Caco-2 (cell line): ENCODE measurements around the gene PTPRG. TPM values are rescaled to one million over a fixed set of nuclear protein-coding genes. Genes with fewer than 3 reads are reported as not detected.

Experiments
- BruUV-seq: library from RNA; stranded (reverse); fragments of 400-500 nt; replicated peaks from 2 replicates; lab custom pipeline; 2021; lab: Mats Ljungman, UMichigan
- CTCF ChIA-PET: fragments of 300-600 bp; sonication (Branson Sonifier 250); formaldehyde crosslinking; loops from one replicate; lab custom pipeline; 2022; ENCODE audit warnings: antibody characterized with exemption; lab: Charles Lee
- POLR2A ChIA-PET: fragments of 300-600 bp; sonication (Branson Sonifier 250); formaldehyde crosslinking; loops from one replicate; lab custom pipeline; 2022; ENCODE audit warnings: antibody characterized with exemption; lab: Charles Lee
- DNase-seq, 2 experiments: peaks; one replicate each; pipeline versions ENCODE4 v3.0.0 to v3.0.0-alpha.2; 2020 to 2022
- H3K27me3 ChIP-seq: replicated peaks from 2 replicates; pipeline ENCODE4 v1.6.0; 2011; ENCODE audit warnings: low read length; ENCODE audit not compliant: control insufficient read depth, insufficient read depth
- H3K36me3 ChIP-seq: 2 replicates; pipeline ENCODE4 v1.5.1; 2011; ENCODE audit warnings: low read length; ENCODE audit not compliant: control insufficient read depth, insufficient read depth
- H3K4me1 ChIP-seq: fragments of 250-450 bp; sonication (Bioruptor Pico); 2 replicates; pipeline ENCODE4 v1.5.1; 2020; ENCODE audit warnings: mild to moderate bottlenecking
- H3K4me3 ChIP-seq: 2 replicates; pipeline ENCODE4 v1.5.1; 2011; ENCODE audit warnings: low read depth, mild to moderate bottlenecking, control low read depth, low read length
- H3K9me3 ChIP-seq: fragments of 250-450 bp; sonication (Bioruptor Pico); 2 replicates; pipeline ENCODE4 v1.5.1; 2020; ENCODE audit warnings: mild to moderate bottlenecking, moderate library complexity
- H3K27ac Mint-ChIP-seq: one replicate; pipeline ENCODE4 v1.8.0; 2022; ENCODE audit warnings: mixed read lengths; ENCODE audit not compliant: unreplicated experiment
- H3K27me3 Mint-ChIP-seq: one replicate; pipeline ENCODE4 v1.8.0; 2022; ENCODE audit warnings: mixed read lengths; ENCODE audit not compliant: insufficient read depth, unreplicated experiment
- H3K36me3 Mint-ChIP-seq: one replicate; pipeline ENCODE4 v1.8.0; 2022; ENCODE audit warnings: mild to moderate bottlenecking, mixed read lengths; ENCODE audit not compliant: insufficient read depth, unreplicated experiment
- H3K4me1 Mint-ChIP-seq: one replicate; pipeline ENCODE4 v1.8.0; 2022; ENCODE audit warnings: low read depth, mixed read lengths; ENCODE audit not compliant: unreplicated experiment
- H3K4me3 Mint-ChIP-seq: one replicate; pipeline ENCODE4 v1.8.0; 2022; ENCODE audit warnings: mild to moderate bottlenecking, moderate library complexity, mixed read lengths; ENCODE audit not compliant: unreplicated experiment
- H3K9me3 Mint-ChIP-seq: one replicate; pipeline ENCODE4 v1.8.0; 2022; ENCODE audit warnings: mixed read lengths; ENCODE audit not compliant: unreplicated experiment
- intact Hi-C: fragments of 100-400 bp; cut with micrococcal nuclease; formaldehyde crosslinking; loops from one replicate; pipeline ENCODE4 v1.10.0; 2022; ENCODE audit not compliant: unreplicated experiment
- total RNA-seq: library from RNA; stranded (reverse); gene quantifications from 2 replicates; pipeline ENCODE4 v1.2.3, GENCODE V29; 2022
- TF ChIP-seq, protein P1 (sequence below), 2 experiments: fragments of 200-600 bp in 1 of 2; IDR thresholded peaks; 1 replicate in 1 of 2; 2 replicates in 1 of 2; pipeline versions ENCODE4 v1.5.1 to v1.8.0; 2011 to 2022; ENCODE audit warnings: antibody characterized with exemption in 1 of 2, control low read depth in 1 of 2, inconsistent platforms in 1 of 2, low read depth in 1 of 2, low read length in 1 of 2, mild to moderate bottlenecking in 1 of 2, moderate library complexity in 1 of 2; ENCODE audit not compliant: insufficient read depth in 1 of 2, severe bottlenecking in 1 of 2, unreplicated experiment in 1 of 2

Gene PTPRG
- total RNA-seq, 1 experiment from 2014 or later: 46.4 TPM

DNA sequence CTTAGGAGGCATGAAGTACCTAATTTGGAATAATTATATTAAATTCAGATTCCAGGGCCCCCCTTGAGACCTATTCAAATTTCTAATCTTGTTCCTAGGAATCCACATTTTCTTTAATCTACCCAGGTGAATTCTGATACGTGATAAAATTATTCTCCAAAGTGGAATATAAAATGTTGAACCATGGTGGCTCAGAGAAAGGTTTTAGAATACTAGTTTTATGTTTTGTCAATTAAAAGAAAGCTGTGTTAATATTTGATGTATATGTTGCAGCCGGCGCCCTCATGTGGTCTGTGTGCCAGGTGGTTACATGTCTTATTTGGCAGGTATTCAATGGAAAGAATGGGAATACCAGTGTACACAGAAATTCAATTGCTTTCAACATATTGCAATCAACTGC is 490.1 kb downstream of the PTPRG start:
- DNase-seq: peak in 1 of 2 experiments; percentile 18
- TF ChIP-seq, protein P1, sequence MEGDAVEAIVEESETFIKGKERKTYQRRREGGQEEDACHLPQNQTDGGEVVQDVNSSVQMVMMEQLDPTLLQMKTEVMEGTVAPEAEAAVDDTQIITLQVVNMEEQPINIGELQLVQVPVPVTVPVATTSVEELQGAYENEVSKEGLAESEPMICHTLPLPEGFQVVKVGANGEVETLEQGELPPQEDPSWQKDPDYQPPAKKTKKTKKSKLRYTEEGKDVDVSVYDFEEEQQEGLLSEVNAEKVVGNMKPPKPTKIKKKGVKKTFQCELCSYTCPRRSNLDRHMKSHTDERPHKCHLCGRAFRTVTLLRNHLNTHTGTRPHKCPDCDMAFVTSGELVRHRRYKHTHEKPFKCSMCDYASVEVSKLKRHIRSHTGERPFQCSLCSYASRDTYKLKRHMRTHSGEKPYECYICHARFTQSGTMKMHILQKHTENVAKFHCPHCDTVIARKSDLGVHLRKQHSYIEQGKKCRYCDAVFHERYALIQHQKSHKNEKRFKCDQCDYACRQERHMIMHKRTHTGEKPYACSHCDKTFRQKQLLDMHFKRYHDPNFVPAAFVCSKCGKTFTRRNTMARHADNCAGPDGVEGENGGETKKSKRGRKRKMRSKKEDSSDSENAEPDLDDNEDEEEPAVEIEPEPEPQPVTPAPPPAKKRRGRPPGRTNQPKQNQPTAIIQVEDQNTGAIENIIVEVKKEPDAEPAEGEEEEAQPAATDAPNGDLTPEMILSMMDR (IDR thresholded peaks at IDR 0.05; ENCODE audit: insufficient read depth in 1 of 2, low read depth in 1 of 2, low read length in 1 of 2, severe bottlenecking in 1 of 2, unreplicated experiment in 1 of 2): peak; percentile 17 to 24

DNA sequence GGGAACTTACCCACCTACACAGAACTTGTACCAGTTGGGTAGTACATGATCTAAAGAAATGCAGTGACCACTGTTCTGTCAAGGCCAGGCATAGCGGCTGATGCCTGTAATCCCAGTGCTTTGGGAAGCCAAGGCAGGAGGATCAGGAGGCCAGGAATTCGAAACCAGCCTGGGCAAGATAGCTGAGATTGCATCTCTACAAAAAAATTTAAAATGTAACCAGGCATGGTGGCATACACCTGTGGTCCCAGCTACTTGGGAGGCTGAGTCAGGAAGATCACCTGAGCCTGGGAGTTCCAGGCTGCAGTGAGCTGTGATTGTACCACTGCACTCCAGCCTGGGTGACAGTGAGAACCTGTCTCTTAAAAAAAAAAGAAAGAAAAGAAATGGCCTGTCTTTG is 491.0 kb downstream of the PTPRG start:
- BruUV-seq: no TSS peak
- TF ChIP-seq, protein P1 (IDR thresholded peaks at IDR 0.05; ENCODE audit: insufficient read depth in 1 of 2, low read depth in 1 of 2, low read length in 1 of 2, severe bottlenecking in 1 of 2, unreplicated experiment in 1 of 2): no peak
- H3K9me3 Mint-ChIP-seq: no peaks in the 10 kb centered on the region
- H3K27me3 Mint-ChIP-seq: no peaks in the 10 kb centered on the region
- intact Hi-C loops: loop anchor here (5.0 kb wide), 1 partner anchor 195 kb away; no protein-coding TSS in a partner anchor
- no peaks in the 10 kb centered on the region for H3K36me3 Mint-ChIP-seq
- H3K27me3 ChIP-seq: no peaks in the 10 kb centered on the region
- DNase-seq: no peak
- peaks cover 6% of the 10 kb centered on the region for H3K4me1 Mint-ChIP-seq
- H3K4me1 ChIP-seq: no peaks in the 10 kb centered on the region
- H3K4me3 ChIP-seq: no peak overlapping the region
- no peaks in the 10 kb centered on the region for H3K36me3 ChIP-seq
- H3K27ac Mint-ChIP-seq: no peak overlapping the region
- POLR2A ChIA-PET: no interaction called here
- CTCF ChIA-PET: no interaction called here
- H3K9me3 ChIP-seq: no peaks in the 10 kb centered on the region
- H3K4me3 Mint-ChIP-seq: no peak overlapping the region

More for the DNA sequence above, 490.1 kb downstream of the PTPRG start:
- no peaks in the 10 kb centered on the region for H3K36me3 ChIP-seq
- no peaks in the 10 kb centered on the region for H3K4me1 ChIP-seq
- H3K27me3 ChIP-seq: no peaks in the 10 kb centered on the region
- peaks cover 6% of the 10 kb centered on the region for H3K4me1 Mint-ChIP-seq
- no peaks in the 10 kb centered on the region for H3K36me3 Mint-ChIP-seq
- CTCF ChIA-PET: no interaction called here
- H3K4me3 ChIP-seq: no peak overlapping the region
- no peaks in the 10 kb centered on the region for H3K27me3 Mint-ChIP-seq
- no peak overlapping the region for H3K27ac Mint-ChIP-seq
- no peak overlapping the region for H3K4me3 Mint-ChIP-seq
- H3K9me3 ChIP-seq: no peaks in the 10 kb centered on the region
- BruUV-seq: no TSS peak
- intact Hi-C loops: loop anchor here (5.0 kb wide), 1 partner anchor 194 kb away; no protein-coding TSS in a partner anchor
- H3K9me3 Mint-ChIP-seq: no peaks in the 10 kb centered on the region
- POLR2A ChIA-PET: no interaction called here

DNA sequence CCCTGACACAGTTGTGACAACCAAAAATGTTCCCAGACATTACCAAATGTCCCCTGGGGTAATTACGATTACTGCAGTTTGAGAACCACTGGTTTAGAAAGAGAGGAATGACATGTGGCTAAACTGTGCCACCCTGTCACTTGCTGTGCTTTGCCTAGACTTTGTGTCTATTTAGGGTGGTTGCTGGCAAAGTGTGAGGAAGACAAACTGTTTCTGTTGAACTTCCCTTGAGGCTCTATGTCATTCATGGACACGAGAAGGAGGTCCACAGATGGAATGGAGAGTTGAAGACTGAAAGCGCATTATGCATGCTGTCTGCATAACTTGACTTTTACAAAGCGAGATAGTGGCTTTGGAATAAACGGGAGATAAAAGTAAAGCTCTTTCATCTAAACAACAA is 495.3 kb downstream of the PTPRG start:
- peaks cover 6% of the 10 kb centered on the region for H3K4me1 Mint-ChIP-seq
- H3K9me3 ChIP-seq: no peaks in the 10 kb centered on the region
- H3K36me3 ChIP-seq: no peaks in the 10 kb centered on the region
- no peaks in the 10 kb centered on the region for H3K27me3 ChIP-seq
- no peaks in the 10 kb centered on the region for H3K27me3 Mint-ChIP-seq
- no peak overlapping the region for H3K4me3 Mint-ChIP-seq
- no peaks in the 10 kb centered on the region for H3K36me3 Mint-ChIP-seq
- no peaks in the 10 kb centered on the region for H3K9me3 Mint-ChIP-seq
- H3K4me1 ChIP-seq: no peaks in the 10 kb centered on the region
- DNase-seq: no peak
- H3K27ac Mint-ChIP-seq: no peak overlapping the region
- intact Hi-C loops: no loop called here
- BruUV-seq: no TSS peak
- ChIA-PET CTCF (no interaction called here), POLR2A (no interaction called here)
- TF ChIP-seq, protein P1 (IDR thresholded peaks at IDR 0.05; ENCODE audit: insufficient read depth in 1 of 2, low read depth in 1 of 2, low read length in 1 of 2, severe bottlenecking in 1 of 2, unreplicated experiment in 1 of 2): no peak
- H3K4me3 ChIP-seq: no peak overlapping the region
